K562 (cell line): ENCODE data around the gene RUVBL1. TPM values are rescaled to one million over a fixed set of nuclear protein-coding genes. Genes with fewer than 3 reads are reported as not detected.

Experiments
- ATAC-seq: fragments of 200-7000 bp; cut with Tn5 transposase; 3 replicates; pipeline ENCODE4 v1.9.1; 2020; ENCODE audit warnings: moderate library complexity
- BruUV-seq: library from RNA; stranded (reverse); fragments of 400-500 nt; replicated peaks from 2 replicates; lab custom pipeline; 2021; lab: Mats Ljungman, UMichigan
- CTCF ChIA-PET: fragments of 300-600 bp; formaldehyde crosslinking; extraction: SDS; loops from one replicate; lab custom pipeline; 2021; ENCODE audit warnings: low intra/inter-chr PET ratio; lab: Yijun Ruan, JAX
- POLR2A ChIA-PET: fragments of 300-600, 350-650 bp; sonication (Branson Sonifier 250); formaldehyde crosslinking; extraction: SDS; loops from one replicate; lab custom pipeline; 2021; ENCODE audit warnings: antibody characterized with exemption, inconsistent platforms; lab: Yijun Ruan, JAX
- DNase-seq, 4 experiments: peaks; one replicate each; pipeline versions ENCODE4 v3.0.0 to v3.0.0-alpha.2; 2011 to 2018; ENCODE audit warnings: low spot score in 3 of 4, mixed read lengths in 3 of 4; ENCODE audit errors: extremely low read depth in 1 of 4
- FAIRE-seq: peaks from 2 replicates; lab custom pipeline; 2011; peaks lifted over from hg19 to GRCh38; lab: Jason Lieb, UNC
- H2AFZ ChIP-seq: 2 replicates; pipeline ENCODE4 v1.6.0; 2011; ENCODE audit warnings: low read depth, low read length, control low read depth, inconsistent platforms
- H3K27ac ChIP-seq: fragments of 200-600 bp; 3 replicates; pipeline ENCODE4 v1.8.0; 2011; ENCODE audit warnings: low read depth, mild to moderate bottlenecking, control low read depth, inconsistent platforms, low read length, moderate library complexity, mixed read lengths; ENCODE audit errors: extremely low read depth
- H3K27me3 ChIP-seq, 2 experiments: fragments of 300-600 bp in 1 of 2; 2 replicates in 1 of 2; 3 replicates in 1 of 2; pipeline versions ENCODE4 v1.6.0 to v1.8.0; 2011; ENCODE audit warnings: inconsistent platforms in 2 of 2, low read length in 2 of 2, mild to moderate bottlenecking in 1 of 2, mixed read lengths in 1 of 2, moderate library complexity in 1 of 2; ENCODE audit not compliant: control insufficient read depth in 2 of 2, insufficient read depth in 2 of 2
- H3K36me3 ChIP-seq: fragments of 300-600 bp; 3 replicates; pipeline ENCODE4 v1.8.0; 2011; ENCODE audit warnings: mild to moderate bottlenecking, low read length, inconsistent platforms; ENCODE audit not compliant: control insufficient read depth, insufficient read depth
- H3K4me1 ChIP-seq, 2 experiments: fragments of 200-600 bp in 1 of 2; replicated peaks in 1 of 2; 2 replicates in 1 of 2; 3 replicates in 1 of 2; pipeline versions ENCODE4 v1.5.1 to v1.8.0; 2011; ENCODE audit warnings: inconsistent platforms in 2 of 2, low read length in 2 of 2, mild to moderate bottlenecking in 1 of 2, mixed read lengths in 1 of 2, moderate library complexity in 1 of 2; ENCODE audit not compliant: control insufficient read depth in 2 of 2, insufficient read depth in 2 of 2
- H3K4me2 ChIP-seq: 2 replicates; pipeline ENCODE4 v1.6.1; 2011; ENCODE audit warnings: low read length, control low read depth, inconsistent platforms, mixed read lengths; ENCODE audit not compliant: insufficient read depth
- H3K4me3 ChIP-seq: fragments of 200-600 bp; sonication (generic), shearing (Covaris generic); 2 replicates; pipeline ENCODE4 v1.5.1; 2016; ENCODE audit warnings: control low read depth, inconsistent platforms
- H3K79me2 ChIP-seq: fragments of 200-600 bp; 3 replicates; pipeline ENCODE4 v1.8.0; 2011; ENCODE audit warnings: low read length, inconsistent platforms; ENCODE audit not compliant: control insufficient read depth, insufficient read depth
- H3K9ac ChIP-seq, 2 experiments: 2 replicates each; pipeline versions ENCODE4 v1.6.0 to v1.6.1; 2011; ENCODE audit warnings: low read depth in 2 of 2, low read length in 2 of 2, control low read depth in 1 of 2, inconsistent platforms in 1 of 2, mild to moderate bottlenecking in 1 of 2, mixed read lengths in 1 of 2; ENCODE audit not compliant: insufficient read depth in 1 of 2
- H3K9me1 ChIP-seq: one replicate; pipeline ENCODE4 v1.6.0; 2011; ENCODE audit warnings: inconsistent platforms, mild to moderate bottlenecking, low read length, moderate library complexity; ENCODE audit not compliant: control insufficient read depth, insufficient read depth
- H3K9me3 ChIP-seq: replicated peaks from 2 replicates; pipeline ENCODE4 v1.5.1; 2011; ENCODE audit warnings: low read depth, low read length, inconsistent platforms; ENCODE audit not compliant: control insufficient read depth, insufficient read depth
- H4K20me1 ChIP-seq: replicated peaks from 2 replicates; pipeline ENCODE4 v1.6.1; 2011; ENCODE audit warnings: low read length, inconsistent platforms, mixed read lengths; ENCODE audit not compliant: control insufficient read depth, insufficient read depth
- CREM ChIP-seq: IDR thresholded peaks from 2 replicates; pipeline ENCODE4 v1.6.1; 2014; ENCODE audit warnings: antibody characterized with exemption, low read depth
- EP300 ChIP-seq: IDR thresholded peaks from 2 replicates; pipeline ENCODE4 v1.6.1; 2012; ENCODE audit warnings: low read length, improper control_type of control experiment
- ESRRB ChIP-seq: fragments of 250-450 bp; sonication (Bioruptor Pico); IDR thresholded peaks from 2 replicates; pipeline ENCODE4 v1.5.0; 2020; ENCODE audit warnings: mild to moderate bottlenecking, moderate library complexity, borderline replicate concordance
- GTF2F1 ChIP-seq: IDR thresholded peaks from 2 replicates; pipeline ENCODE4 v1.6.1; 2011; ENCODE audit warnings: low read depth, low read length, improper control_type of control experiment
- KHSRP ChIP-seq: fragments of 450-650 bp; IDR thresholded peaks from 2 replicates; pipeline ENCODE4 v1.6.1; 2017
- MEIS2 ChIP-seq: fragments of 450-650 bp; IDR thresholded peaks from 2 replicates; pipeline ENCODE4 v1.6.1; 2014; ENCODE audit warnings: mild to moderate bottlenecking; ENCODE audit not compliant: partially characterized antibody
- TCFL5 ChIP-seq: fragments of 250-450 bp; sonication (Bioruptor Pico); conservative IDR thresholded peaks from 2 replicates; pipeline ENCODE4 v1.6.1; 2021; ENCODE audit warnings: mild to moderate bottlenecking, moderate library complexity, matching md5 sums
- ZFP1 ChIP-seq: fragments of 450-650 bp; formaldehyde crosslinking; IDR thresholded peaks from 2 replicates; pipeline ENCODE4 v1.4.0; 2020; ENCODE audit warnings: mild to moderate bottlenecking, mixed read lengths
- ZNF79 ChIP-seq: fragments of 250-450 bp; sonication (Bioruptor Pico); IDR thresholded peaks from 2 replicates; pipeline ENCODE4 v1.4.0; 2020; ENCODE audit warnings: low read depth, mild to moderate bottlenecking, moderate library complexity
- WGBS: fragments of 100-300 bp; shearing (Covaris generic); methylation state at CpG from one replicate; pipeline ENCODE4 v1.1.6; 2016; ENCODE audit warnings: low coverage, mixed read lengths; ENCODE audit not compliant: insufficient coverage; ENCODE audit errors: missing lambda C conversion rate; 5-methylcytosine and 5-hydroxymethylcytosine counted together
- in situ Hi-C: fragments of 300-500 bp; cut with MboI; formaldehyde crosslinking; loops from 4 replicates; pipeline ENCODE4 v1.15.0; 2018; ENCODE audit warnings: inconsistent platforms, mixed read lengths
- intact Hi-C: fragments of 100-400 bp; cut with micrococcal nuclease; formaldehyde crosslinking; loops from 2 replicates; pipeline ENCODE4 v1.14.2; 2022
- polyA plus RNA-seq, 8 experiments: library from polyadenylated mRNA; depleted of rRNA in 4 of 8; stranded (reverse) in 5 of 8; unstranded in 3 of 8; fragments of >200 nt; fragmentation: Nextera tagmentation in 2 of 8; fragmentation: Illumina TruSeq in 1 of 8; extraction: Ambion mirVana in 2 of 8; extraction: Trizol in 1 of 8; gene quantifications; 2 replicates each; pipeline versions ENCODE4 v1.2.1 to v1.2.3, GENCODE V29; 2011 to 2014; ENCODE audit warnings: inconsistent platforms in 1 of 8, missing spikeins in 1 of 8
- total RNA-seq, 7 experiments: library from RNA; depleted of rRNA in 6 of 7; stranded (reverse); fragments of >200 nt in 6 of 7; fragmentation: Illumina TruSeq in 2 of 7; extraction: Trizol in 2 of 7; gene quantifications; 2 replicates each; pipeline versions ENCODE4 v1.2.1 to v1.2.3, GENCODE V29; 2011 to 2021; ENCODE audit warnings: low replicate concordance in 1 of 7
- TF ChIP-seq, protein P1 (sequence below): fragments of 450-650 bp; IDR thresholded peaks from 2 replicates; pipeline ENCODE4 v1.6.1; 2016
- TF ChIP-seq, protein P2 (sequence below): sonication (generic); formaldehyde crosslinking; IDR thresholded peaks from 2 replicates; pipeline ENCODE4 v1.5.0; 2020; ENCODE audit warnings: missing genetic modification reagents
- TF ChIP-seq, protein P3 (sequence below), 2 experiments: fragments of 450-650 bp in 1 of 2; sonication (generic) in 1 of 2; formaldehyde crosslinking in 1 of 2; IDR thresholded peaks in 1 of 2; conservative IDR thresholded peaks in 1 of 2; 2 replicates each; pipeline versions ENCODE4 v1.6.1 to v1.8.1; 2016 to 2023; ENCODE audit warnings: mild to moderate bottlenecking in 2 of 2, moderate library complexity in 2 of 2, inconsistent platforms in 1 of 2, missing genetic modification reagents in 1 of 2
- TF ChIP-seq, protein P4 (sequence below): sonication (generic); formaldehyde crosslinking; IDR thresholded peaks from 2 replicates; pipeline ENCODE4 v1.8.0; 2022; ENCODE audit warnings: missing genetic modification reagents, mild to moderate bottlenecking, borderline replicate concordance
- TF ChIP-seq, protein P5 (sequence below), 3 experiments: IDR thresholded peaks in 2 of 3; conservative IDR thresholded peaks in 1 of 3; 2 replicates each; pipeline ENCODE4 v1.5.1; 2011 to 2012; ENCODE audit warnings: low read length in 3 of 3, mild to moderate bottlenecking in 3 of 3, control low read depth in 2 of 3, improper control_type of control experiment in 1 of 3, inconsistent platforms in 1 of 3, low read depth in 1 of 3, mixed read lengths in 1 of 3, moderate library complexity in 1 of 3; ENCODE audit not compliant: insufficient read depth in 2 of 3

RUVBL1 gene
- total and polyA plus RNA-seq, 9 of the 15 experiments (the other 6 are each of a cell fraction or from before 2014, with no cell fraction given), result 20.7 to 147 (median 113) TPM

DNA sequence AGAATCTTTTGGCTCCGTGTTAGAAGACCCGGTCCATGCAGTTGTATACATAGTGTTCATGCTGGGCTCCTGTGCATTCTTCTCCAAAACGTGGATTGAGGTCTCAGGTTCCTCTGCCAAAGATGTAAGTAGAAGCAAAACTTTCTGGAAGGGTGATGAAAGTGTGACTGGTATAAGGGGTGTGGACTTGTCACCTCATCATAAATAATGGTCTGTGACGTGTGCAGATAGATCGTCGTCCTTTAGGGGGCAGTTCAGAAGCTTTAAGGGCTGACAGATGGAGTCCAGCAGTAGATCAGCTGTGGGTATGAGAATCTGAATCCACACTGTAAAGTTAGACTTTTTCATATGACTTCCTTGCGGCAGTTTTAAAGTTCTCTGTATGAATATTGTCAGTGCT, 56.1 kb downstream of the RUVBL1 start:
- CTCF ChIA-PET, result no interaction called here
- peaks cover 98% of the 10 kb centered on the region for H3K36me3 ChIP-seq
- DNase-seq (peak in 2 of 4 experiments; percentile 28 to 42), ATAC-seq (peak; percentile 70), FAIRE-seq (peak; percentile 66)
- H3K4me2 ChIP-seq, result no peak overlapping the region
- 35% methylated on average over 6 of the region's 7 CpGs for WGBS
- POLR2A ChIA-PET, result interaction anchor here (0.6 to 1.0 kb wide), 3 partner anchors 8 to 375 kb away, joined by 3 read pairs; no protein-coding TSS in a partner anchor
- intact Hi-C loops (no loop called here), in situ Hi-C loops (no loop called here)
- no peaks in the 10 kb centered on the region for H3K9me1 ChIP-seq
- no peaks in the 10 kb centered on the region for H3K9me3 ChIP-seq
- no peak overlapping the region for H3K9ac ChIP-seq
- no TSS peak for BruUV-seq
- H3K4me3 ChIP-seq, result no peak overlapping the region
- H2AFZ ChIP-seq, result no peak overlapping the region
- no peaks in the 10 kb centered on the region for H3K79me2 ChIP-seq
- peaks cover 0 to 9% of the 10 kb centered on the region in 2 experiments; a peak in 1 of 5 replicates for H3K4me1 ChIP-seq
- H4K20me1 ChIP-seq, result peaks cover 7% of the 10 kb centered on the region; the same call in 1 of the 2 replicates
- 0 out of 3 replicates have a peak overlapping the region, but pooled peaks have one; percentile 22 for H3K27ac ChIP-seq
- H3K27me3 ChIP-seq, result no peaks in the 10 kb centered on the region
- TF ChIP-seq, protein P1, sequence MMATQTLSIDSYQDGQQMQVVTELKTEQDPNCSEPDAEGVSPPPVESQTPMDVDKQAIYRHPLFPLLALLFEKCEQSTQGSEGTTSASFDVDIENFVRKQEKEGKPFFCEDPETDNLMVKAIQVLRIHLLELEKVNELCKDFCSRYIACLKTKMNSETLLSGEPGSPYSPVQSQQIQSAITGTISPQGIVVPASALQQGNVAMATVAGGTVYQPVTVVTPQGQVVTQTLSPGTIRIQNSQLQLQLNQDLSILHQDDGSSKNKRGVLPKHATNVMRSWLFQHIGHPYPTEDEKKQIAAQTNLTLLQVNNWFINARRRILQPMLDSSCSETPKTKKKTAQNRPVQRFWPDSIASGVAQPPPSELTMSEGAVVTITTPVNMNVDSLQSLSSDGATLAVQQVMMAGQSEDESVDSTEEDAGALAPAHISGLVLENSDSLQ, result peak; percentile 89
- TF ChIP-seq ZFP1 (CRISPR knock-in tag) (no peak), KHSRP (no peak), MEIS2 (peak; percentile 95), TCFL5 (no peak), GTF2F1 (no peak), EP300 (0 out of 2 replicates have a peak, but pooled peaks have one; percentile 14), CREM (peak; percentile 76), ESRRB (CRISPR knock-in tag) (no peak), ZNF79 (CRISPR knock-in tag) (no peak)
- TF ChIP-seq, protein P2, sequence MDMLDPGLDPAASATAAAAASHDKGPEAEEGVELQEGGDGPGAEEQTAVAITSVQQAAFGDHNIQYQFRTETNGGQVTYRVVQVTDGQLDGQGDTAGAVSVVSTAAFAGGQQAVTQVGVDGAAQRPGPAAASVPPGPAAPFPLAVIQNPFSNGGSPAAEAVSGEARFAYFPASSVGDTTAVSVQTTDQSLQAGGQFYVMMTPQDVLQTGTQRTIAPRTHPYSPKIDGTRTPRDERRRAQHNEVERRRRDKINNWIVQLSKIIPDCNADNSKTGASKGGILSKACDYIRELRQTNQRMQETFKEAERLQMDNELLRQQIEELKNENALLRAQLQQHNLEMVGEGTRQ (CRISPR knock-in tag), result no peak
- TF ChIP-seq, protein P3, sequence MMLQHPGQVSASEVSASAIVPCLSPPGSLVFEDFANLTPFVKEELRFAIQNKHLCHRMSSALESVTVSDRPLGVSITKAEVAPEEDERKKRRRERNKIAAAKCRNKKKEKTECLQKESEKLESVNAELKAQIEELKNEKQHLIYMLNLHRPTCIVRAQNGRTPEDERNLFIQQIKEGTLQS (IDR thresholded peaks at IDR 0.05), result peak; percentile 59; the same call in 1 of the 2 replicates
- TF ChIP-seq, protein P3 (CRISPR knock-in tag; conservative IDR thresholded peaks at IDR 0.05), result no peak
- TF ChIP-seq, protein P4, sequence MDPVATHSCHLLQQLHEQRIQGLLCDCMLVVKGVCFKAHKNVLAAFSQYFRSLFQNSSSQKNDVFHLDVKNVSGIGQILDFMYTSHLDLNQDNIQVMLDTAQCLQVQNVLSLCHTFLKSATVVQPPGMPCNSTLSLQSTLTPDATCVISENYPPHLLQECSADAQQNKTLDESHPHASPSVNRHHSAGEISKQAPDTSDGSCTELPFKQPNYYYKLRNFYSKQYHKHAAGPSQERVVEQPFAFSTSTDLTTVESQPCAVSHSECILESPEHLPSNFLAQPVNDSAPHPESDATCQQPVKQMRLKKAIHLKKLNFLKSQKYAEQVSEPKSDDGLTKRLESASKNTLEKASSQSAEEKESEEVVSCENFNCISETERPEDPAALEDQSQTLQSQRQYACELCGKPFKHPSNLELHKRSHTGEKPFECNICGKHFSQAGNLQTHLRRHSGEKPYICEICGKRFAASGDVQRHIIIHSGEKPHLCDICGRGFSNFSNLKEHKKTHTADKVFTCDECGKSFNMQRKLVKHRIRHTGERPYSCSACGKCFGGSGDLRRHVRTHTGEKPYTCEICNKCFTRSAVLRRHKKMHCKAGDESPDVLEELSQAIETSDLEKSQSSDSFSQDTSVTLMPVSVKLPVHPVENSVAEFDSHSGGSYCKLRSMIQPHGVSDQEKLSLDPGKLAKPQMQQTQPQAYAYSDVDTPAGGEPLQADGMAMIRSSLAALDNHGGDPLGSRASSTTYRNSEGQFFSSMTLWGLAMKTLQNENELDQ (CRISPR knock-in tag), result no peak
- TF ChIP-seq, protein P5, sequence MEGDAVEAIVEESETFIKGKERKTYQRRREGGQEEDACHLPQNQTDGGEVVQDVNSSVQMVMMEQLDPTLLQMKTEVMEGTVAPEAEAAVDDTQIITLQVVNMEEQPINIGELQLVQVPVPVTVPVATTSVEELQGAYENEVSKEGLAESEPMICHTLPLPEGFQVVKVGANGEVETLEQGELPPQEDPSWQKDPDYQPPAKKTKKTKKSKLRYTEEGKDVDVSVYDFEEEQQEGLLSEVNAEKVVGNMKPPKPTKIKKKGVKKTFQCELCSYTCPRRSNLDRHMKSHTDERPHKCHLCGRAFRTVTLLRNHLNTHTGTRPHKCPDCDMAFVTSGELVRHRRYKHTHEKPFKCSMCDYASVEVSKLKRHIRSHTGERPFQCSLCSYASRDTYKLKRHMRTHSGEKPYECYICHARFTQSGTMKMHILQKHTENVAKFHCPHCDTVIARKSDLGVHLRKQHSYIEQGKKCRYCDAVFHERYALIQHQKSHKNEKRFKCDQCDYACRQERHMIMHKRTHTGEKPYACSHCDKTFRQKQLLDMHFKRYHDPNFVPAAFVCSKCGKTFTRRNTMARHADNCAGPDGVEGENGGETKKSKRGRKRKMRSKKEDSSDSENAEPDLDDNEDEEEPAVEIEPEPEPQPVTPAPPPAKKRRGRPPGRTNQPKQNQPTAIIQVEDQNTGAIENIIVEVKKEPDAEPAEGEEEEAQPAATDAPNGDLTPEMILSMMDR (IDR thresholded peaks at IDR 0.05 in 2 of 3, conservative IDR thresholded peaks at IDR 0.05 in 1 of 3; ENCODE audit: insufficient read depth in 2 of 3, low read depth in 1 of 3, low read length in 3 of 3), result peak in 1 of 3 experiments; percentile 8; a peak in 1 of 6 replicates
